GM19035 (cell line): ENCODE results near the gene CCDC88C.

Experiments
- ATAC-seq: cut with Tn5 transposase; IDR thresholded peaks from one replicate; pipeline ENCODE4 v1.9.1; 2021; ENCODE audit not compliant: unreplicated experiment

Gene CCDC88C

GRCh38 chr14:91380610-91381371 lies 36.8 kb downstream of the CCDC88C start:
- ATAC-seq, result no peak

GRCh38 chr14:91380123-91380522 lies 37.5 kb downstream of the CCDC88C start:
- ATAC-seq, result no peak

GRCh38 chr14:91379579-91379932 lies 38.1 kb downstream of the CCDC88C start:
- no peak for ATAC-seq

GRCh38 chr14:91378930-91379578 lies 38.6 kb downstream of the CCDC88C start:
- ATAC-seq, result no peak

GRCh38 chr14:91377700-91378652 lies 39.6 kb downstream of the CCDC88C start:
- no peak for ATAC-seq

GRCh38 chr14:91376547-91377477 lies 40.8 kb downstream of the CCDC88C start:
- no peak for ATAC-seq

- ATAC-seq, result no peak
Measured at GRCh38 chr14:91375720-91376452, 41.7 kb downstream of the CCDC88C start.

GRCh38 chr14:91374879-91375702 lies 42.5 kb downstream of the CCDC88C start:
- no peak for ATAC-seq

GRCh38 chr14:91374287-91374878 lies 43.2 kb downstream of the CCDC88C start:
- no peak for ATAC-seq

- peak; percentile 62 for ATAC-seq
Measured at GRCh38 chr14:91373591-91374254, 43.9 kb downstream of the CCDC88C start.

GRCh38 chr14:91372671-91373495 lies 44.7 kb downstream of the CCDC88C start:
- ATAC-seq, result peak; percentile 33

GRCh38 chr14:91371990-91372375 lies 45.6 kb downstream of the CCDC88C start:
- no peak for ATAC-seq

- ATAC-seq, result no peak
Measured at GRCh38 chr14:91371011-91371989, 46.3 kb downstream of the CCDC88C start.

GRCh38 chr14:91369628-91370445 lies 47.8 kb downstream of the CCDC88C start:
- no peak for ATAC-seq

GRCh38 chr14:91368776-91369416 lies 48.7 kb downstream of the CCDC88C start:
- no peak for ATAC-seq
